Breast epithelium (tissue), 4 donors: ENCODE results near the gene MAST1. TPM values are rescaled to one million over a fixed set of nuclear protein-coding genes. Genes with fewer than 3 reads are reported as not detected.
A peak's percentile ranks its signal among the peaks of the same experiment; 100 is the strongest.

ENCODE experiments used
- DNase-seq, 2 donors: peaks; one replicate each; pipeline ENCODE4 v3.0.0-alpha.2; 2019; ENCODE audit warnings: low spot score in 2 of 2
- H3K27ac ChIP-seq, 2 donors: fragments of 200-600 bp; sonication (generic) in 1 of 2; one replicate each; pipeline ENCODE4 v1.5.1; 2016 to 2019; ENCODE audit warnings: mild to moderate bottlenecking in 1 of 2
- H3K27me3 ChIP-seq, 2 donors: fragments of 200-600 bp; sonication (generic) in 1 of 2; one replicate each; pipeline versions ENCODE4 v1.5.1 to v1.6.0; 2017 to 2019; ENCODE audit warnings: control low read depth in 1 of 2, mild to moderate bottlenecking in 1 of 2
- H3K36me3 ChIP-seq: fragments of 200-600 bp; one replicate; pipeline ENCODE4 v1.5.1; 2019
- H3K4me1 ChIP-seq, 2 donors: fragments of 200-600 bp; sonication (generic); one replicate each; pipeline ENCODE4 v1.5.1; 2016 to 2019; ENCODE audit warnings: control low read depth in 1 of 2
- H3K4me3 ChIP-seq, 3 donors: fragments of 200-600 bp; sonication (generic); 1 replicate in 2 of 3; 2 replicates in 1 of 3; pipeline ENCODE4 v1.5.1; 2016 to 2019; ENCODE audit warnings: mild to moderate bottlenecking in 3 of 3, moderate library complexity in 2 of 3
- H3K9me3 ChIP-seq, 2 donors: fragments of 200-600 bp; sonication (generic) in 1 of 2; one replicate each; pipeline ENCODE4 v1.5.1; 2016 to 2019; ENCODE audit warnings: control low read depth in 1 of 2
- POLR2A ChIP-seq: fragments of 450-650 bp; IDR thresholded peaks from one replicate; pipeline ENCODE4 v1.6.1; 2016; ENCODE audit warnings: antibody characterized with exemption, mild to moderate bottlenecking, moderate library complexity
- POLR2AphosphoS5 ChIP-seq, 3 donors: sonication (generic); formaldehyde crosslinking; IDR thresholded peaks; one replicate each; pipeline ENCODE4 v1.6.1; 2017; ENCODE audit warnings: antibody characterized with exemption in 3 of 3
- intact Hi-C: fragments of 100-400 bp; cut with DNase I; formaldehyde crosslinking; loops from one replicate; pipeline ENCODE4 v1.15.1; 2023; ENCODE audit warnings: low total_unique reads
- total RNA-seq, 3 donors: library from RNA; depleted of rRNA; stranded (reverse); fragments of >200 nt; gene quantifications; one replicate each; pipeline ENCODE4 v1.1.0, GENCODE V29; 2016
- TF ChIP-seq, protein P1 (sequence below), 3 donors: fragments of 450-650 bp; IDR thresholded peaks; one replicate each; pipeline ENCODE4 v1.5.1; 2016 to 2017; ENCODE audit warnings: antibody characterized with exemption in 3 of 3, mild to moderate bottlenecking in 3 of 3, moderate library complexity in 3 of 3

MAST1 gene
- total RNA-seq, 3 donors from 2014 or later, result 0.88 TPM; not detected in 2

DNA sequence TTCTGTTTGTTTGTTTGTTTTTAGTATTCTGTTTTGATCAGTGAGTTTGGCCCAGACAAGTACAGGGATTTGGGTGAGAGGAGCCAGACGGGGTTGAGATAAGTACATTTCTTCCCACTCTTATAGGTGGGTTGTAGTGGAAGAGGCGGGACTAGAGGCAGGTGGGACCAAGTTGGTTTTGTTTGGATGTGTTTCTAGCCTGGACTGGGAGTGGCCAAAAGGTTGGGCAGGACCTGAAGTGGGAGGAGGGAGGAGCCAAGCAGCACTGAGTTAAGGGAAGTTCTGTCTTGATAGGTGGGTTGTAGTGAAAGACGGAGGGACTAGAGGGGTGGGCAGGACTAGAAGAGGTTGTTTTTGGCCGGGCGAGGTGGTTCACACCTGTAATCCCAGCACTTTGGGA, 33.9 kb downstream of the MAST1 start:
- Histone ChIP-seq H3K27me3 (no peaks in the 10 kb centered on the region), H3K4me3 (no peak overlapping the region), H3K36me3 (no peaks in the 10 kb centered on the region), H3K4me1 (no peaks in the 10 kb centered on the region), H3K27ac (no peak overlapping the region), H3K9me3 (no peaks in the 10 kb centered on the region)
- intact Hi-C loops, result no loop called here
- TF ChIP-seq, protein P1, sequence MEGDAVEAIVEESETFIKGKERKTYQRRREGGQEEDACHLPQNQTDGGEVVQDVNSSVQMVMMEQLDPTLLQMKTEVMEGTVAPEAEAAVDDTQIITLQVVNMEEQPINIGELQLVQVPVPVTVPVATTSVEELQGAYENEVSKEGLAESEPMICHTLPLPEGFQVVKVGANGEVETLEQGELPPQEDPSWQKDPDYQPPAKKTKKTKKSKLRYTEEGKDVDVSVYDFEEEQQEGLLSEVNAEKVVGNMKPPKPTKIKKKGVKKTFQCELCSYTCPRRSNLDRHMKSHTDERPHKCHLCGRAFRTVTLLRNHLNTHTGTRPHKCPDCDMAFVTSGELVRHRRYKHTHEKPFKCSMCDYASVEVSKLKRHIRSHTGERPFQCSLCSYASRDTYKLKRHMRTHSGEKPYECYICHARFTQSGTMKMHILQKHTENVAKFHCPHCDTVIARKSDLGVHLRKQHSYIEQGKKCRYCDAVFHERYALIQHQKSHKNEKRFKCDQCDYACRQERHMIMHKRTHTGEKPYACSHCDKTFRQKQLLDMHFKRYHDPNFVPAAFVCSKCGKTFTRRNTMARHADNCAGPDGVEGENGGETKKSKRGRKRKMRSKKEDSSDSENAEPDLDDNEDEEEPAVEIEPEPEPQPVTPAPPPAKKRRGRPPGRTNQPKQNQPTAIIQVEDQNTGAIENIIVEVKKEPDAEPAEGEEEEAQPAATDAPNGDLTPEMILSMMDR (IDR thresholded peaks at IDR 0.05), result no peak
- TF ChIP-seq POLR2A (no peak), POLR2AphosphoS5 (IDR thresholded peaks at IDR 0.05) (no peak)
- no peak for DNase-seq

GRCh38 chr19:12872941-12873890, 34.9 kb downstream of the MAST1 start:
- Histone ChIP-seq H3K4me1 (no peaks in the 10 kb centered on the region), H3K36me3 (no peaks in the 10 kb centered on the region), H3K27ac (no peak overlapping the region), H3K9me3 (no peaks in the 10 kb centered on the region), H3K4me3 (peak overlapping the region in 2 of 3 donors; percentile 49 to 58), H3K27me3 (no peaks in the 10 kb centered on the region)
- peak in 1 of 2 donors; percentile 92 for DNase-seq
- intact Hi-C loops, result no loop called here
- TF ChIP-seq POLR2AphosphoS5 (IDR thresholded peaks at IDR 0.05) (no peak), POLR2A (no peak)
- TF ChIP-seq, protein P1 (IDR thresholded peaks at IDR 0.05), result no peak

DNA sequence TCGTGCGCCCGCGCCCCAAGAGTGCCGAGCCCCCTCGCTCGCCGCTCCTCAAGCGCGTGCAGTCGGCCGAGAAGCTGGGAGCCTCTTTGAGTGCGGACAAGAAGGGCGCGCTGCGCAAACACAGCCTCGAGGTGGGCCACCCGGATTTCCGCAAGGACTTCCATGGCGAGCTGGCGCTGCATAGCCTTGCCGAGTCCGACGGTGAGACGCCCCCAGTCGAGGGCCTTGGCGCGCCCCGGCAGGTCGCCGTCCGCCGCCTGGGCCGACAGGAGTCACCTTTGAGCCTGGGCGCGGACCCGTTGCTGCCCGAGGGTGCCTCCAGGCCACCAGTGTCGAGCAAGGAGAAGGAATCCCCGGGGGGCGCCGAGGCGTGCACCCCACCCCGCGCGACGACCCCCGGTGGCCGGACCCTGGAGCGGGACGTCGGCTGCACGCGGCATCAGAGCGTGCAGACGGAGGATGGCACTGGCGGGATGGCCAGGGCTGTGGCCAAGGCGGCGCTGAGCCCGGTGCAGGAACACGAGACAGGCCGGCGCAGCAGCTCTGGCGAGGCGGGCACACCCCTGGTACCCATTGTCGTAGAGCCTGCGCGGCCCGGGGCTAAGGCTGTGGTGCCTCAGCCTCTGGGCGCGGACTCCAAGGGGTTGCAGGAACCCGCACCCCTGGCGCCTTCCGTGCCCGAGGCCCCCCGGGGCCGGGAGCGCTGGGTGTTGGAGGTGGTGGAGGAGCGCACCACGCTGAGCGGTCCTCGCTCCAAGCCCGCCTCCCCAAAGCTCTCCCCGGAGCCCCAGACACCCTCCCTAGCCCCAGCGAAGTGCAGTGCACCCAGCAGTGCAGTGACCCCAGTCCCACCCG, 35.8 kb downstream of the MAST1 start:
- intact Hi-C loops, result no loop called here
- H3K27ac ChIP-seq, result no peak overlapping the region
- TF ChIP-seq POLR2AphosphoS5 (IDR thresholded peaks at IDR 0.05) (no peak), POLR2A (no peak)
- TF ChIP-seq, protein P1 (IDR thresholded peaks at IDR 0.05), result no peak
- H3K4me3 ChIP-seq, result peak overlapping the region in 1 of 3 donors; percentile 49
- no peaks in the 10 kb centered on the region for H3K9me3 ChIP-seq
- no peaks in the 10 kb centered on the region for H3K4me1 ChIP-seq
- DNase-seq, result no peak
- no peaks in the 10 kb centered on the region for H3K27me3 ChIP-seq
- H3K36me3 ChIP-seq, result no peaks in the 10 kb centered on the region

DNA sequence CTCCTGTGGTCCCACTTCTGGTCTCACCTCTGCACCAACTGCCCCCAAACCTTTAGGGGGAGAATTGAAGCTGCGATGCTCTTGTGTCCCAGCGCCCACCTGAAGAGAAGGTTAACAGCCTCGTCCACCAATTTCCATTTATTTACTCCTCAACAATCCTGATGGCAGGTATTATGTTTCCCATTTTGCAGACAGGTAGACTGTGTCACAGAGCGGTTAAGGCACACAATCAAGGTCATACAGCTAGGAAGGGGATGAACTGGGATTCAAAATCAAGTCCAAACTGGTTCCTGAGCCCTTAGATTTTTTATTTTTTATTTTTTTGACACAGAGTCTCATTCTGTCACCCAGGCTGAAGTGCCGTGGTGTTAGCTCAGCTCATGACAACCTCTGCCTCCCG, 36.8 kb downstream of the MAST1 start:
- Histone ChIP-seq H3K36me3 (no peaks in the 10 kb centered on the region), H3K9me3 (no peaks in the 10 kb centered on the region), H3K4me1 (no peaks in the 10 kb centered on the region), H3K4me3 (no peak overlapping the region), H3K27ac (no peak overlapping the region), H3K27me3 (no peaks in the 10 kb centered on the region)
- TF ChIP-seq POLR2A, result no peak
- TF ChIP-seq, protein P1 (IDR thresholded peaks at IDR 0.05), result no peak
- TF ChIP-seq POLR2AphosphoS5 (IDR thresholded peaks at IDR 0.05), result no peak
- DNase-seq, result no peak
- intact Hi-C loops, result no loop called here
